Fibroblast of mammary gland (primary cell): ENCODE data around the gene HTRA1.

Source experiments
- DNase-seq: peaks from one replicate; pipeline ENCODE4 v3.0.0-alpha.2; 2010; ENCODE audit warnings: low read depth
- H3K4me3 ChIP-seq: 2 replicates; pipeline ENCODE4 v1.5.1; 2011; ENCODE audit warnings: low read depth, mild to moderate bottlenecking, low read length, moderate library complexity; ENCODE audit not compliant: control insufficient read depth
- CTCF ChIP-seq: conservative IDR thresholded peaks from 2 replicates; pipeline ENCODE4 v1.5.1; 2011; ENCODE audit warnings: low read depth, low read length, inconsistent platforms; ENCODE audit not compliant: control insufficient read depth, insufficient read depth

HTRA1 gene

GRCh38 chr10:122441961-122442360 lies 19.4 kb upstream of the HTRA1 start:
- no peak for TF ChIP-seq CTCF
- no peak overlapping the region for H3K4me3 ChIP-seq
- peak; percentile 78 for DNase-seq

- H3K4me3 ChIP-seq, result no peak overlapping the region
- no peak for TF ChIP-seq CTCF
- no peak for DNase-seq
Measured at GRCh38 chr10:122445469-122445868, 15.9 kb upstream of the HTRA1 start.

- no peak overlapping the region for H3K4me3 ChIP-seq
- no peak for TF ChIP-seq CTCF
- no peak for DNase-seq
Measured at GRCh38 chr10:122445904-122446303, 15.4 kb upstream of the HTRA1 start.

GRCh38 chr10:122446668-122447423 lies 14.5 kb upstream of the HTRA1 start:
- no peak overlapping the region for H3K4me3 ChIP-seq
- no peak for TF ChIP-seq CTCF
- no peak for DNase-seq

- TF ChIP-seq CTCF, result no peak
- no peak for DNase-seq
- no peak overlapping the region for H3K4me3 ChIP-seq
Measured at GRCh38 chr10:122448600-122448999, 12.8 kb upstream of the HTRA1 start.

- no peak overlapping the region for H3K4me3 ChIP-seq
- no peak for DNase-seq
- no peak for TF ChIP-seq CTCF
Measured at GRCh38 chr10:122449153-122449552, 12.2 kb upstream of the HTRA1 start.
